ENCODE data around the gene RPS15. TPM values are rescaled to one million over a fixed set of nuclear protein-coding genes. Genes with fewer than 3 reads are reported as not detected.

RPS15 gene
- total RNA-seq, 4 donors from 2014 or later, result 1,802 to 3,909 (median 2,793) TPM

DNA sequence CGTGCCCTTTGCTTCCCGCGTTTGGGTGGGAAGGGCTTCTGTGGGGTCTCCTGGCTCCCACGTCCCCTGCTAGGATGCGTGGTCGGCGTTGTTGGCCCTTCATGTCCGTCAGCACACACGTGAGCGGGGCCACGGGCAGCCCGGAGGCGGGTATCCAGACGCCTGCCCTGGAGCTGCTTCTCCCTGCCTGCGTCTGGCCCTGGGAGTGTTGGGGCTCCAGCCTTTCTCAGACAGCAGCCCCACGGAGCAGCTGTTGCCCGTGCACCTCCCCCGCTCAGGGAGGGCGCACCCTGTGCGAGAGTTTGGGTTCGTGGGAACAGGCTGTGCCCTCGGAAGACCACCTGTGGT is 16.3 kb upstream of the RPS15 start:
- peaks cover 40% of the 10 kb centered on the region for H3K4me1 ChIP-seq
- H3K27ac ChIP-seq, result no peak overlapping the region
- H3K4me3 ChIP-seq, result no peak overlapping the region
- TF ChIP-seq EP300 (IDR thresholded peaks at IDR 0.05) (no peak), POLR2AphosphoS5 (IDR thresholded peaks at IDR 0.05) (no peak), POLR2A (IDR thresholded peaks at IDR 0.05) (no peak)
- TF ChIP-seq, protein P1, sequence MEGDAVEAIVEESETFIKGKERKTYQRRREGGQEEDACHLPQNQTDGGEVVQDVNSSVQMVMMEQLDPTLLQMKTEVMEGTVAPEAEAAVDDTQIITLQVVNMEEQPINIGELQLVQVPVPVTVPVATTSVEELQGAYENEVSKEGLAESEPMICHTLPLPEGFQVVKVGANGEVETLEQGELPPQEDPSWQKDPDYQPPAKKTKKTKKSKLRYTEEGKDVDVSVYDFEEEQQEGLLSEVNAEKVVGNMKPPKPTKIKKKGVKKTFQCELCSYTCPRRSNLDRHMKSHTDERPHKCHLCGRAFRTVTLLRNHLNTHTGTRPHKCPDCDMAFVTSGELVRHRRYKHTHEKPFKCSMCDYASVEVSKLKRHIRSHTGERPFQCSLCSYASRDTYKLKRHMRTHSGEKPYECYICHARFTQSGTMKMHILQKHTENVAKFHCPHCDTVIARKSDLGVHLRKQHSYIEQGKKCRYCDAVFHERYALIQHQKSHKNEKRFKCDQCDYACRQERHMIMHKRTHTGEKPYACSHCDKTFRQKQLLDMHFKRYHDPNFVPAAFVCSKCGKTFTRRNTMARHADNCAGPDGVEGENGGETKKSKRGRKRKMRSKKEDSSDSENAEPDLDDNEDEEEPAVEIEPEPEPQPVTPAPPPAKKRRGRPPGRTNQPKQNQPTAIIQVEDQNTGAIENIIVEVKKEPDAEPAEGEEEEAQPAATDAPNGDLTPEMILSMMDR (IDR thresholded peaks at IDR 0.05), result no peak
- H3K36me3 ChIP-seq, result peaks cover 72% of the 10 kb centered on the region
- no peak for DNase-seq (ENCODE audit: low spot score in 2 of 2)
- no peaks in the 10 kb centered on the region for H3K9me3 ChIP-seq
- H3K27me3 ChIP-seq, result no peaks in the 10 kb centered on the region
- WGBS, result 83% methylated on average over 9 of the region's 22 CpGs

DNA sequence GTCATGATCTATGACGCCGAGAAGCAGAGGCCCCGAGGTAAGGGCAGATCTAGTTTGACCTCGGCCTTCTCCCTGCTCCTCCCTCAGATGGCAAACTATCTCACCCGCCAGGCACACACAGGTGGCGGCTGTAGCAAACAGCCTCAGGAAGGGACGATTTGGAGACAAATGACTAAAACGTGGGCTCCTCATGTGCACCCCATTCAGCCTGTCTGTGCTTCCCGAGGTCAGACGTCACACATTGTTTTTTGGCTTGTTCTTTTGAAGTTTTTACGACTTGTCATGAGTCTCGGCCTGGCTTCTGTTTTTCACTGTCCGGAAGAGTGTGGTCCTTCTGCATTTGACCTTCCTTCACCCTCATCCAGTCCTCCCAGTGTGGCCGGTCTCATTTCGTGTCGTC is 15.8 kb upstream of the RPS15 start:
- Histone ChIP-seq H3K27ac (no peak overlapping the region), H3K4me3 (no peak overlapping the region), H3K27me3 (no peaks in the 10 kb centered on the region), H3K36me3 (peaks cover 76% of the 10 kb centered on the region), H3K9me3 (no peaks in the 10 kb centered on the region), H3K4me1 (peaks cover 36% of the 10 kb centered on the region)
- 68% methylated on average over 11 of the region's 16 CpGs for WGBS
- DNase-seq (ENCODE audit: low spot score in 2 of 2), result no peak
- TF ChIP-seq EP300 (IDR thresholded peaks at IDR 0.05) (no peak), POLR2A (IDR thresholded peaks at IDR 0.05) (no peak), POLR2AphosphoS5 (IDR thresholded peaks at IDR 0.05) (no peak)
- TF ChIP-seq, protein P1 (IDR thresholded peaks at IDR 0.05), result no peak

DNA sequence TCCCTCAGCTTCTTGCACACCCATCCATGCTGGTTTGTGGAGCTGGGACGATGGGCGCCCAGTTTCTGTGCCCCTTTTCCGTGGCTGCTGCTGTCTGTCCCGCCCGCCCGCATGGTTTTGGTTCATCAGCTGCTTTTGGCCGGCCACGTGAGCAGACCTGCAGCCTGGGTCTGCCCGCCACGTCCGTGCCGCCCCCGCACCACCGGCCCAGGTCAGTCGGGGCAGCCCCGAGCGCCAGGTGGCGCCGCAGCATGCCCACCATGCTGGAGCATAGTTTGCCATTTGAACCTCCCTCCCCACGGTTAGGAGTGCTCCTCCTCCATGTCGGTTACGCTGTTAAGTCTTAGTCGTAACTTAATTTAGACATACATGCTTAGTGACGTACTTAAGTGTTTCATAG is 15.3 kb upstream of the RPS15 start:
- H3K9me3 ChIP-seq, result no peaks in the 10 kb centered on the region
- no peak overlapping the region for H3K27ac ChIP-seq
- no peak overlapping the region for H3K4me3 ChIP-seq
- 94% methylated on average over 17 of the region's 24 CpGs for WGBS
- no peak for DNase-seq (ENCODE audit: low spot score in 2 of 2)
- H3K36me3 ChIP-seq, result peaks cover 80% of the 10 kb centered on the region
- peaks cover 30% of the 10 kb centered on the region for H3K4me1 ChIP-seq
- TF ChIP-seq, protein P1 (IDR thresholded peaks at IDR 0.05), result no peak
- TF ChIP-seq EP300 (IDR thresholded peaks at IDR 0.05) (no peak), POLR2AphosphoS5 (IDR thresholded peaks at IDR 0.05) (no peak), POLR2A (IDR thresholded peaks at IDR 0.05) (no peak)
- no peaks in the 10 kb centered on the region for H3K27me3 ChIP-seq

DNA sequence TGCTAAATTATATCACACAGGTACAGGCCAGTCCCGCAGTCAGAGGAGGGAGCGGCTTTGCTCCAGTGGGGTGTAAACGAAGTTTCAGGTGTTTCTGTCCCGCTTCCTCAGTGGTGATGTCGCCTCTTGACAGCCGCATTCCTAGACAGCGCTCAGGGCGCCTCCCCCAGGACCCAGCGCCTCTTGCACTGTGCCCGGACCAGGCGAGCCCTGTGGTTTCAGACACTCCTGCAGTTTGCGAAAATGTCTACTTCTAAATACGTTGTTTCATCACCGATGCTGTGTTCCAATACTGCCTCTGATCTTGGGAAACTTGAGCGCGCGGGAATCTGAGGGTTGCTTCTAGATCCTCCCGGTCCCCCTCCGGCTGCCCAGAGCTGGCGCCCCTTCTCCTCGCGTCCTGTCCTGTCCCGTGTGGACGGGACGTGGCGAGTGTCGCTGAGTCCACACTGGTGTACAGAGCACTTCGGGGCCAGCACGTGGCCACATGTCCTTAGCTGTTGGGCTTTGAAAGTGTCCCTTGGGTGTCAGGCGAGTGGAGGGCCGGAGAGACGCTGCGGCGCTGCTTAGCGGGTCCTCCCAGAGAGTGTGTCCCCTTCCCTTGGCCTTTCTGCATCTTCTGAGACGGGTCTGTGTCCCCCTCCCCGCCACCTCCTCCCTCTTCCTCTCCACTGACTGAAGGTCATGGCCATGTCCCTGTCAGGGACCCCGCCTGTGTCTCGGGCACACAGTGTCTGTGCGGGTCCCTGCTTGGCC is 14.6 kb upstream of the RPS15 start:
- Histone ChIP-seq H3K4me1 (peaks cover 23% of the 10 kb centered on the region), H3K9me3 (no peaks in the 10 kb centered on the region), H3K4me3 (no peak overlapping the region), H3K27ac (no peak overlapping the region), H3K27me3 (no peaks in the 10 kb centered on the region), H3K36me3 (peaks cover 80% of the 10 kb centered on the region)
- 93% methylated on average over 34 of the region's 40 CpGs for WGBS
- DNase-seq (ENCODE audit: low spot score in 2 of 2), result no peak
- TF ChIP-seq, protein P1 (IDR thresholded peaks at IDR 0.05), result no peak
- no peak for TF ChIP-seq EP300 (IDR thresholded peaks at IDR 0.05)
- TF ChIP-seq POLR2AphosphoS5 (IDR thresholded peaks at IDR 0.05), result no peak
- TF ChIP-seq POLR2A (IDR thresholded peaks at IDR 0.05), result no peak

DNA sequence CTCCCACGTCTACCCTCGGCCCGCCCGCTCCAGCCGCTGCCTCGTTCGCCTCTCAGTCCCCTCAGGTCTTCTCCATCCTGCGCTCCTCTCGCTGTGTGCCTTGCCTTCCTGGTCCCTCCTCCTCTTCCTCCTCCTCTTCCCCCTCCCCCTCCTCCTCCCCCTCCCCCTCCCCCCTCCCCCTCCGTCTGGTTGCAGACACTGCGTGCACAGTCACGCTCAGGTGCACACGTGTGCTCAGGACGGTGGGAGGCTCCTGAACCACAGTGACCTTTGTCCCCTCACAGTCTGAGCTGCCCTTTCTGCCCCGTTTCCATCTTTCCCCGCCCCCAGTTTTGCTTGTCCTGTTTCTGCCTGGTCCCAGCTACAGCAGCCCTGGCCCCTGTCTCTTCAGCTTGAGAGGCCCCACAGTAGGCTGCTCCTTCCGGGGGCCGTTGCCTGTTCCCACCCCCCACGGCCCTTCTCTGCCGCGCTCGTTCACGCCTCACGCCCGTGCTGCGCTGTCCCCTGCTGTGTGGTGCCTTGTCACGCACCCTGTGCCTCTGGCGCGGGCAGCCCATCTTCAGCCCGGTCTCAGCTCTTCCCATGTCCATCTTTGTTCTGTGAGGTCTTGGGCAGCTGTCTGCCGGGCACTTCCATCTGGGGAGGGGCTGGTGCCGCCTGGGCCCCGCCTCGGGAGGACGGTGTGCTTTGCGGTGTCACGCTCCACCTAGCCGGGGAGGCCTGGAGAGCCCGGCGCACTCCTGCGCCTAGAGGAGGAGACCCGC is 13.8 kb upstream of the RPS15 start:
- Histone ChIP-seq H3K27ac (peak overlapping the region; percentile 59), H3K36me3 (peaks cover 80% of the 10 kb centered on the region), H3K27me3 (no peaks in the 10 kb centered on the region), H3K4me3 (no peak overlapping the region), H3K9me3 (no peaks in the 10 kb centered on the region), H3K4me1 (peaks cover 29% of the 10 kb centered on the region)
- 54% methylated on average over 39 of the region's 42 CpGs for WGBS
- DNase-seq (ENCODE audit: low spot score in 2 of 2), result no peak
- TF ChIP-seq POLR2AphosphoS5 (IDR thresholded peaks at IDR 0.05) (no peak), POLR2A (IDR thresholded peaks at IDR 0.05) (no peak), EP300 (IDR thresholded peaks at IDR 0.05) (no peak)
- TF ChIP-seq, protein P1 (IDR thresholded peaks at IDR 0.05), result no peak
